ENCODE data around the gene ANKRD29.

ANKRD29 gene, protein sequence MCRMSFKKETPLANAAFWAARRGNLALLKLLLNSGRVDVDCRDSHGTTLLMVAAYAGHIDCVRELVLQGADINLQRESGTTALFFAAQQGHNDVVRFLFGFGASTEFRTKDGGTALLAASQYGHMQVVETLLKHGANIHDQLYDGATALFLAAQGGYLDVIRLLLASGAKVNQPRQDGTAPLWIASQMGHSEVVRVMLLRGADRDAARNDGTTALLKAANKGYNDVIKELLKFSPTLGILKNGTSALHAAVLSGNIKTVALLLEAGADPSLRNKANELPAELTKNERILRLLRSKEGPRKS

GRCh38 chr18:23662309-23663263 lies at the start of gene ANKRD29:
Gene ANKRD29 (minus strand): TSS chr18:23662911. CDS start chr18:23662730, 181 bp downstream.
- peak; percentile 20 for DNase-seq (ENCODE audit: low read depth)

DNA sequence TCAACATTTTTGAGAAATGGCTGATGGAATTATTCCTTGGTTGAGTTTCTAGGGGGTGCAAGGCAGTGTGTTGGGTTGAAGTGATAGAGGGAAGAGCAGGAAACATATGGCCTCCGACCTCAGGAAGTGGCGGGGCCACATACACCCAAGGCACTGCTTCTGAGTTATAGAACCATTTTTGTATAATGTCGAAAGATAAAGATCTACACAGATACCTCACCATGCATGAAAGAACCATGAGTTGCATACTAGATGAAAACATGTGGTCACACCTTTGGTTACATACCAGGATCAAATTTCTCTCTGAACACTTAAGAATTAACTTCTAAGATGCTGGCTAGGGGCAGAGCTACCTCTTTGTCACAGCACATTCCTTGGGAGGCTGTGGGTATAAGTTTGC lies 49.7 kb upstream of the ANKRD29 start:
- DNase-seq (ENCODE audit: low read depth), result no peak

DNA sequence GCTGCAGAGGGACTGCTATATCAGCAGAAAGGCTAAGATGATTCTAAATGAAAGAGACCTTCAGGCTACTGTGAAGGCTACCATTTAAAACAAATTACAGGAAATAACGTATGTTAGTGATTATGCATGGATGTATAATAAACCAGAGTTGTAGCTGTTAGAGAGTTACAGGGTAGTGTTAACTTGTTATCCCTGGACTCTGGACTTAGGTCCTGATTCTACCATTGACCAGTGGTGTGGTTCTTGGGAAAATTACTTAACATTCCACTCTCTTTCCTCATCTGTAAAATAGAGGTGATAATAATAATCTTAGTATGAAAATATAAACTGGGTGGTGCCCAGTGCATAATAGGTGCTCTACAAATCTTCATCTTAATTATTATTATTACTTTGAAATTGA lies 48.7 kb upstream of the ANKRD29 start:
- no peak for DNase-seq (ENCODE audit: low read depth)

- DNase-seq (ENCODE audit: low read depth), result no peak
Observed at GRCh38 chr18:23710946-23711345, 48.2 kb upstream of the ANKRD29 start.

- DNase-seq (ENCODE audit: low read depth), result no peak
Observed at GRCh38 chr18:23710068-23710527, 47.4 kb upstream of the ANKRD29 start.

GRCh38 chr18:23706971-23707640 lies 44.4 kb upstream of the ANKRD29 start:
- no peak for DNase-seq (ENCODE audit: low read depth)

- no peak for DNase-seq (ENCODE audit: low read depth)
Observed at GRCh38 chr18:23704806-23705205, 42.1 kb upstream of the ANKRD29 start.

DNA sequence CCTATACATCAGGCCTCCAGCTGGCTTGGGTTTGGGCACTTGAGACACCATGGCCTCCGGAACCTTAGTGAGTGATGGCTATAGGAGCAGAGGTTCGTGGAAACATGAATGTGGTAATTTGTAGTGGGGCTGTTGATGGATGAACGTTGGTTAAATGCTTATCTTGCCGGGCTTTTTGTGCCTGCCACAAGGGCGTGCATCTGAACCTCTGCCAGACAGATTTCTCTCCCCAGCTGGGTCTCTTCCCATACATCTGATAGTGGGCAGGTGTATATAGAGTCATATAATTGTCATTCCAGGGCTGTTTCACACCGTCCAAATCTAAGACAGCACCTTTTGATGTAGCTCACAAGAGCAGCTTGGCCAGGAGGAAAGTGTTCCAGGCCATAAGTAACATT lies 41.3 kb upstream of the ANKRD29 start:
- DNase-seq (ENCODE audit: low read depth), result no peak

GRCh38 chr18:23703057-23703986 lies 40.6 kb upstream of the ANKRD29 start:
- DNase-seq (ENCODE audit: low read depth), result no peak

DNA sequence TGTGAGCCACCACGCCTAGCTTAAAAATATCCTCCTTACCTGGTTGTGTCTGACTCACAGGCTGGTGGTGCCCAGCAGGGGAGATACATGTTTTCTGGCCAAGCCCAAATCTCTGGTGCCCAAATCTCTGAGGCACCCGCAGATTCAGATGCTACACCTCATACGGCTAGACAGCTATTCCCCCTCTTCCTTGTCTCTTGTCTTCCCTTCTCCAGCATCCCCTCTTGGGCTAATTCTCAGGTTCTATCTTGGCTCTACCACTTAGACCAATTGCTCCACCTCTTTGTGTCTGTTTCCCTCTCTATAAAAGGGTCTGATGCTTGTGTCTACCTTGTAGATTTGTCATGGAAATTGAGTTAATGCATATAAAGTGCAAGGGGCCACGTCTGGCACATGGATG lies 39.9 kb upstream of the ANKRD29 start:
- DNase-seq (ENCODE audit: low read depth), result no peak

- DNase-seq (ENCODE audit: low read depth), result no peak
Observed at GRCh38 chr18:23701544-23702064, 38.9 kb upstream of the ANKRD29 start.

DNA sequence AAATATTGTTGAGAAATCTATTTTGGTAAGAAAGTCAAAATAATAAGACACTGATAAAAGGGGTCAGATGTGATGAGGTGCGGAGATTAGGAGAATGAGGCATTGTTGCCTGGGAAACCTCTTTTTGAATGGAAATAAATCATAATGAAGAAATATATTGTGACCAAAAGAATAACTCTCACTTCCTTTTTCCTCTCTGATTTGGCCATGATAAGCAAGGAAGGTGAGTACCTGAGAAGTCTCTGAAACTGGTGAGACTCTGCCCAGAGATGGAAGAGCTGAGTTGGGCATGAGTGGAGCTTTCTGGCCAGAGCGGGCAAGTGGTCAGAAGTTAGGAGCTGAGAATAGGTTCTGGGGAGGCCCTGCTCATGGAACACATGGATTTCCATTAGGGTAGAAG lies 38.3 kb upstream of the ANKRD29 start:
- no peak for DNase-seq (ENCODE audit: low read depth)

DNA sequence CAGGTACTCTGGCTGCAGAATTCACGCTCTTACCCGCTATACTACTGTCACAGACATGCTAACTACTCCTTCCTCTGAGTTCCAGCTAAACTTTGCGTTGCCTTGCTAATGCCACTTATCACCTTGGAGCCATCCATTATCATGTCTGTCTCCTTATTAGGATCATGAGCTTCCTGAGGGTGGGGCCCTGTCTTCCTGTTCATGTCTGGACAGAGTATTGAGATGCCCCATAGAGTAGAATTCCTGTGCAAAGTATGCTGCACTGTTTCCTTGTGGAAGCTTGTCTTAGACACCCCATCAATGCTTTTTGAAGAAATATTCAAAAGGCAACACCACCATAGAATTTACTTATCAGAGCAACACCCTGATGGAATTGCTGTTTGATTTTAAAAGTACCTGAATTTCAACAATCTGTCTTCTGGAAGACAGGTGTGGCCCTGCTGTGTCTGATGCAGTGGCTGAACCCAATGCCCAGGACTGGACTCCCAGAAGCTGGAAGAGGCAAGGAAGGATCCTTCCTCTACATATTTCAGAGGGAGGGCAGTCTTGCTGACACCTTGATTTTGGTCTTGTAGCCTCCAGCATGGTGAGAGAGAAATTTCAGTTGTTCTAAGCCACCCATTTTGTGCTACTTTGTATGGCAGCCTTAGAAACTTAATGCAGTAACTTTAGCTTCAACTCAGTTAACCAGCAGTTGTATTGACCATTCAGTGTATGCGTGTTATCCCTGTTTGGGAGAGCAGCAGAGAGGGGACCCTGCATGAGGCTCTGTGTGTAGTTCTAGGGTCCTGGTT lies 32.1 kb upstream of the ANKRD29 start:
- DNase-seq (ENCODE audit: low read depth), result no peak

- no peak for DNase-seq (ENCODE audit: low read depth)
Observed at GRCh38 chr18:23693846-23694245, 31.1 kb upstream of the ANKRD29 start.

GRCh38 chr18:23690505-23691068 lies 27.9 kb upstream of the ANKRD29 start:
- no peak for DNase-seq (ENCODE audit: low read depth)

DNA sequence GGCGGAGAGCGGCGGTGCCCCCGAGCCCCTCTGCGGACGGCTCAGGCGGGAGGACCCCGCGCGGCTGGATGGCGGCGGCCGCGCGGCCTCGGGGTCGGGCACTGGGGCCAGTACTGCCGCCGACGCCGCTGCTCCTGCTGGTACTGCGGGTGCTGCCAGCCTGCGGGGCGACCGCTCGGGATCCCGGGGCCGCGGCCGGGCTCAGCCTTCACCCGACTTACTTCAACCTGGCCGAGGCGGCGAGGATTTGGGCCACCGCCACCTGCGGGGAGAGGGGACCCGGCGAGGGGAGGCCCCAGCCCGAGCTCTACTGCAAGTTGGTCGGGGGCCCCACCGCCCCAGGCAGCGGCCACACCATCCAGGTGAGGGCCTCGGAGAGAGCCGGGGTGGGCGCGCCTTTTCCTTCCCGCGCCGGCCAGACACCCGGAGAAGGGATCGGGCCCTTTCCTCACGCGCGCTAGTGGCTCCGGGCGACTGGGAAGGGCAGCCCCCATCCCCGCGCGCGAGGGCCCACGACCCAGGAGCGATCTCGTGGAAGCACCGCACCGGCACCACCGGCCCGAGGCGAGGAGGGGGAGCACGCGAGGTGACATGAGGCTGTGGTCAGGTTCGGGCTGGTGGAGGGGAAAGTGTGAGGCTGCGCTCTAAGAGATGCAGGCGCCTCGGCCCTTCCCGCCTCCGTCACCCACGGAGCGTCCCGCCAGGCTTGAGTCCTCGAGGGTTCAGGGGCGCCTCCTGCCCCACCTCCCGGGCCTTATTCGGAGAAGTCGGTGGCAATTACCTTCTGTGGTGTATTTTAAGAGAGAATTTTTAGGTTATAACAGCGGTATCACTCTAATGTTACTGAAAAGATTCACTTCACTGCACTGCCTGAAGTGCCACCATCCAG lies 27.1 kb upstream of the ANKRD29 start:
- DNase-seq (ENCODE audit: low read depth), result no peak

DNA sequence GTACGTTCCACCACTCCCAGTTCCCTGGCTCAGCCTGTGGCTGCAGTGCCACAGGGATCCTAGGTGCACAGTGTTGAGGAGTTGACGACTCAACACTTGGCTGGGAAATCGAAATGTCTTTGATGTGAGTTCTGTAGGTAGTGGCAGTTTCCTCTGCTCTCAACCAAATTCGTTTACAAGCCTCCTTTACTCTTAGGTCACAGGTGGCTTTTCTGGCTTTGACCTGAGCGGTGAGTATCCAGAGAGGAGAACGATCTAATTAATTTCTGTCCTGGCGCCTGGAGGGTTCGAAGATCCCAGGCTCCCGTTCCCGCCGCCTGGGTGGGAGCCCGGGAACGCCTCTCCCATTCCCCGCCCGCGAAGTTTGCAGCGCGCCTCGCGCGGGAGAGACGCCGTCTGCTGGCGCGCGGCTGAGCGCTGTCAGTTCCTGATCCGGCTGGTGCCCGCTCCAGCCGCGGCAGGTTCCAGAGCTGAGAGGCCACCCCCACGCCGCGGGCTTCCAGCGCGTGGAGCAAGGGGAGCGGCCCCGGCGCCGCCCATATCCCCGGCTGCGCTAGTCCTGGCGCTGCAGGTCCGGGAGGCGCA lies 26.4 kb upstream of the ANKRD29 start, which contains the start of gene LAMA3:
Gene LAMA3 (plus strand): TSS at position 423 of the 585 bp plus-strand sequence. CDS start 231 bp downstream, outside the sequence.
- DNase-seq (ENCODE audit: low read depth), result no peak

- no peak for DNase-seq (ENCODE audit: low read depth)
Observed at GRCh38 chr18:23688528-23688927, 25.8 kb upstream of the ANKRD29 start.
